Stimulated activated CD4-positive, alpha-beta T cell treated with anti-CD3 and anti-CD28 coated beads, Interleukin-4, amount 100 ng/mL, for 48 hours (primary cell): ENCODE measurements around the gene NSF.

Experiments
- DNase-seq, 2 donors: peaks; one replicate each; pipeline ENCODE4 v3.0.0-alpha.2; 2020; ENCODE audit warnings: low read depth in 2 of 2

The NSF gene

DNA sequence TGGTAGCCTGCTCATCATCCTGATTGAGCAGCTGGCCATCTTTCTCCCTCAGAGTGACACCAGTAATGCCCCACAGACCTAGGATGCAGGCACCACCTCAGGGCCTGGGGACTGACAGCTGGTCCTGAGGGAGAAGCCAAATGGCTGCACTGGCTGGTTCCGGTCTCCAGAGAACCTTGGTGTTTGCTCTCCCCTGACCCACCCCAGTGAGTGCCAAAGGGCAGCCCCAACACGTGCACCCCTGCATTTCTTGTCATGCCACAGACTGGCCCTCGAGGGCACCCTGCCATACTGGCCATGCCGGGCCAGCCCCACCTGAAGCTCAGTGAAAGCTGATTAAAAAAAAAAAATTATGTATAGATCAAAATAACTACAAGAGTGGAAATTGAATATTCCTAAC, 127.5 kb downstream of the NSF start:
- no peak for DNase-seq

DNA sequence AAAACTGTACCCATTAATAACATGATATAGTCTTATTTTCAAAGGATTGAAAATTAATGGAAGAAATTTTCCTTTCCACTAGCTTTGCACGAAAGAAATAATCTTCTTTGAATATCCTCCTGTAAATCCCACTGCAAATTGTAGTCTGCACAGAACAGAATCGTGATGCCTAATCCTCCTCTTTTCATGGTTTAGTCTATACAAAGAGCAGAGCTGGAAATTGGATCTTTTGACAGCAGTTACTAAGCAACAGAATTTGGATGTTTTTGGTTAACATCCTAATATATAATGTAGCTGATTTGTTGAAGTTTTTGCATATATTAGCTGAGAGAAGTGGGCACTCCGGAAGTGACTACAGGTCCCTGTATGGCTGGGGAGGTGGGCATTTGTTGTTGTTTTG, 129.4 kb downstream of the NSF start:
- no peak for DNase-seq

DNA sequence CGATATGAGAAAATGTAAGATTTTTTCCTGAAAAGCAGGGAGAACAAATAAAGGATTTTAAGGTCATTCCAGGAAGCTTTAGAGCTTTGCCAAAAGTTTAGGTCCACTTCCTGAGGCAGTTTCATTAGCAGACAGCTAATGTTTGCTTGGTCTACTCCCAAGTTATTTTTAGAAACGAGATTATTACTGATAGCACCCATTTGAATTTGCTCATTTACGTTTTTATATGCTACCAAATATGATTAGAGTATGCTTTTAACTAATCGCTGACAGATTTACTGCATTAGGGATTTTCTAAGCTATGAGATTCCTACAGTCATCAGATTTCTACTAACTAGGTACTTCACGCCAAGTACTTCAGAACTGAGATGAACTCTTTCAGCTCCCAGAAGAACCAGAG, 129.9 kb downstream of the NSF start:
- DNase-seq, result no peak

DNA sequence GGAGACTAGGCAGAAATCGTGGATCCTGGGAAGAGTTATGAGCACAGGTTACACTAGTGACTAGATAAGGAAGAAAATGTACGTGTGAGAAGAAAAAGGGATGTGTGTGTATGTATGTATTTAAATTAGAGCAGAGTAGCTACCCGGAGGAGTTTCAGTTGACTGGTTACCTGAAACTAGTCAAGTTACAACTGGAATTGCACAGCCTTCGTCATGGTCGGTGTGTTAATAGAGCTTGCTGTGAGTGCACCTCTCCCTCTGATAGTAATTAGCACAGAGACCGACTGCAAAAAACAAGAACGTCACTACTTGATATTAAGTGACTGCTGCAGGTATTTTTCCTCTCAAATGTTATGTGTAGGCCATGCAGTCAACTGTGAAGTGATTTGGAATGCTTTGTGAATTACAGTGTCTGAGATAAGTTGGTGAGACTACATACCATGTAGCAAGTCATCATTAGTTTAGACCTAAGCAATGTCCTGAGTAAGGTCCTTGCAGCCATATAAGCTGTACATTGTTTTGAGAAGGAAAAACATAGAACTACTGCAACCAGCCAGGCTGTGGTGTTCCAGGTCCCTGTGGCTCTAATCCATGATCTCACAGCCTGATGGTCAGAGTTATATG, 132.3 kb downstream of the NSF start:
- DNase-seq, result no peak

DNA sequence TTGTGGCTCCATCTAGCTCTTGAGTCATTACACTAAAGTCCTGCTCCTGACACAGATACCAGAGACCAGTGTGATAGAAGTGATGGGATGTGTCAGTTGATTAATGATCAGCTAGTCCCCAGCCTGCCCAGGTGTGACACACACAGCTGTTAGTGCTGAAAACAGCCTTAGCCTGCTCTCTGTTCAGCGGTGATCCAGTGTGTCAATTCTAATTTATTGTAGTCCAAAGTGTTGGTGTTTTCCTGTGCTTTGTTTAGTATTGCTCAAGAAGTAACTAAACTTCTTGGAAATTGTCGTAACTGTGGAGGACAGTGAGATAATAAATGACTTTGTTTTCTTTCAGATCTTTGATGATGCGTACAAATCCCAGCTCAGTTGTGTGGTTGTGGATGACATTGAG, 135.7 kb downstream of the NSF start:
- DNase-seq, result no peak

DNA sequence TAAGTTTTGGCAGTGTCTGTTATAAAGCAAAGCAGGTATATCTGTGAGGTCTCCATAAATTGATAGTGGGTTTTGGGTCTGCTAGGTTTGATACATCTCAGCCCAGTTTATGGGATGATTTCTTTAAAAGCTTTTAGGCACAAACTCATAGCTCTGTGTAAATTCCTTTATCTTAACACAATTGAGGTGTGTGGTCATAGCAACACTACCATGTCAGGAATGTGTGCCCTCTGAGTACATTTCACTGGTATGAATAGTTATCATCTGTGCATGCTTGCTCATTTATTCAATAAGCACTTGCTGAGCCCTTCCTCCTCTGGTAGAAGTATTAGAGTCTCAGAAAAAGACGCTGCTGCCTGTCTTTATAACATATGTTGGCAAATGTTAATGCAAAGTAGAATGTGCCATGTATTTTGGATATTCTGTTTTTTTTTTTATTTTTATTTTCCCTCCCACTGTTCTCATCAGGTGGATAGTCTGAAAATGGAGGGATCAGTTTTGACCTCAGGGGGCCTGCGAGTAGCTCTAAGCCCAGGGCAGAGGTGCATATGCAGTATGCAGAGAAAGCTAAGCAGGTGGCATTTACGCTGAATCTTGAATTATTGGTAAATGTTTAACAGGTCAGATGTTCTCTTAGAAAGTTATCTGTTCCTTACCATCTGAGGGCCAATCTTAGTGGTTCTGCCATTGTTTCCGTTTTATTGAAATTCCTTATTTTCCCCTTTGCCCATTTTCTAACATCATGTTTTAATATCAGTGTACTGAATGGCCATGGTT, 137.3 kb downstream of the NSF start:
- DNase-seq, result no peak

DNA sequence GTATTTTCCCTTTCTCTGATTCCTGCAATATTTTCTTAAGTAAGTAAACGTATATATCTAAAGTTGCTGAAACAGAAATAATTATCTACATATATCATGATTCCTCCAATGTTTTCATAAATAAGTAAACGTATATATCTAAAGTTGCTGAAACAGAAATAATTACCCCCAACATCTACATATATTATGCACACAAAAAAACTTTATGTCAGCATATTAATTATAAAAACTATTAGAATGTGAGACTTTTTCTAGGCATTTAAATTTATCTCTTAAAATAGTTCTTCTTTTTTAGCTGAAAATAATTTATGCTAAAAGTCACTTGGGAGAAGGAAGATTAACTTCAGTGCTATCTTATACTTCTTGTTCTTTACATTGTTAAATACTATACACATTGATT, 139.6 kb downstream of the NSF start:
- no peak for DNase-seq

DNA sequence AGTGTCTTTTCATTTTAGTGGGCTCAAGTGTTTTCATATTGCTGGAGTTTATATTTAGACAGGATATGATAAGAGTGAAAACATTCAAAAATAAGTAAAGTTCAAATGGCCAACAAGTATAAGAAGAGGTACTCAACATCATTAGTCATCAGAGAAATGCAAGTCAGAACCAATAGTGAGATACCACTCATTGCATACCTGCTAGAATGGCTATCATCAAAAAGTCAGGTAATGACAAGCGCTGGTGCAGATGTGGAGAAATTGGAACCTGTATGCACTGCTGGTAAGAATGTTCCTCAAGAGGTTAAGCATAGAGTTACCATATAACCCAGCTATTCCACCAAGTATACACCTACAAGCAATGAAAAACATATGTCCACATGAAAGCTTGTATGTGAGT, 140.2 kb downstream of the NSF start:
- DNase-seq, result no peak

DNA sequence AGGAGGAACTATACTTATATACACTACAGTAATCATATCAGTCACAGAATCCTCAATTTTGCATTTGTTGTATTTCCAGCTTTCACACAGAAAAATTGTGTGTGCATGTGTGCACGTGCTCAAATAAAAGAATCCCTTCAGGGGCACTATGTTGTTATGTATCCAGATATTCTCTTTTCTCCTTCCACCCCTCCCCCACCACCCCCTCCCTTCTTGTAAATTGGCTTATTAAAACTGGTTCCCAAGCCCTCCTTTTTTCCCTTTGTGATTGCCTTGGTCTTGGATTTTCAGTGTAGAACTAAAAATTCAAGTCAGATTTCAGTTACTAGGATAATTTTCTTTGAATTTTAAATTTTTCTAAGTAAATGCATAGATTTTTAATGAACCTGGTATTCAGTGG, 141.7 kb downstream of the NSF start:
- no peak for DNase-seq

DNA sequence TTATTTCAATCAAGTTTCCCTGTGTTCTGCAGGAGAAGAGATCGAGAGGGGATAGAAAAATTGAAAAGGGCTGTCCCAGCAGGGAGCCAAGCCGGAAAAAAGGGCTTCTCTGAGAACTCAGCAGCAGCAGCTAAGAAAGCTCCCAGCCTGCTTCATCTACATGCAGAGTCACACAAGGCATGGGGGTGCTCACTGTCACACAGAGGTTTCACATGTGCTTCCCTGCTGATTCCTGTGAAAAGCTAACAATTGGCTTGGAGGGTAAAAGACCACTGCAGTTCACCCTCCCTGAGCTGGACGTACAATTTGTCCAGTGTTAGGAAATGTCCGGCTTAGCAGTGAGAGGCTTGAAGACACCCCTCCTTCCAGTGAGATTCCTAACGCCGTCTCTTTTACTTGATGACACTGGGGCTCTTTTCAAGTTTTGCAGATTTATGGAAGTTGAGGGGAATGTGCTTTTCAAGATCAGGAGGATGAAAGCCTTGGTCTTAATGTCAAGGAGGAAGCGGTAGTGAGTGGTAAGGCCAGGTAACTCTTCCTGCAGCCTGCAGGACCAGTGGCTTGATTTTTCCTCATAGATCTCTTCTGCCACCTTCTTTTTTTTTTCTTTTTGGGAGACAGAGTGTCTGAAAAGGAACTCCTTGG, 142.4 kb downstream of the NSF start:
- no peak for DNase-seq

DNA sequence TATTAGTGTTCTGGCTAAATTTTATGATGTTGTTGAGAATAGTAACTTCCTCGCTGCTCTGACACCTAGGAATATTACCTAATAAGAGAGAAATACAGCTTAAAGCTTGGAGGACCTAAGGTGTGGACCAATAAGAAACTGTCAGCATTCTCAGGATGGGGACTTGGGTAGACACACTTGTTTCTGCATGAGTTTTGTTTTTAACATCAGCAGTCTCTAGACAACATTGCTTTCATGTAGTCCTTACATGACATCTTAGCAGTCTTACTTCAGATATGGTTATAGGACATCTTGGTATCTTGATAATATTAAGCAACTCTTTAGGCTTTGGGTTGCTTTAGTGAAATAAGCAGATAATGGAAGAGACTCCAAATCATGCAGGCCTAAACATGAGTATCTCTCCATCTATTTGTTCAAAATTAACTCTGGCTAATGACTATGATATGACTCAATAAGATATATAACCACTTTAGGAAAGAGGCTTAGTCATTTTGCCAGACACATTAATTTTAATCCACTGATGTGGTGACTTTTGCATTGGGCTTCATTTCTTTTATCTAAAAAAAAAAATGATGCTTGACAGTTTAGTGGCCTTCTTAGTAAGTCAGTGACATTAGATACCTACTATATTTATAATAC, 143.5 kb downstream of the NSF start:
- no peak for DNase-seq

DNA sequence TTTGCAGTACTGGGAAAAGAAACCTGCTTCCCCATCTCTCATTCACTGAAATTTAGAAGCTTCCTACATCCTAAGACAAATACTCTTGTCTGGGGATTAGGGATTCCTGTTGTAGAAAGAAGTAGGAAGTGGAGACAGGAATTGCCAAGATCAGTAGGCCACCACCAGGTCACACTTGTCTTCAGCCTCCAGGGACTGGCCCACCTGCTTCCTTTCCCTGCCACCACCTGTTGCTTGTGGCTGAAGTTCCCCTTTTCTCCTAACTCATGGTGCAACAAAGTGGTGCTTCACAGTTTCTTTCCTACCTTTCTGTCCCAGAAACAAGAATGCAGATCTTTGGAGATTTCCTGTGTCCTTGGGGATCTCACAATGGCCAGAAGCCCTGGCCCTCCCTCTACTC, 145.6 kb downstream of the NSF start:
- DNase-seq, result no peak

DNA sequence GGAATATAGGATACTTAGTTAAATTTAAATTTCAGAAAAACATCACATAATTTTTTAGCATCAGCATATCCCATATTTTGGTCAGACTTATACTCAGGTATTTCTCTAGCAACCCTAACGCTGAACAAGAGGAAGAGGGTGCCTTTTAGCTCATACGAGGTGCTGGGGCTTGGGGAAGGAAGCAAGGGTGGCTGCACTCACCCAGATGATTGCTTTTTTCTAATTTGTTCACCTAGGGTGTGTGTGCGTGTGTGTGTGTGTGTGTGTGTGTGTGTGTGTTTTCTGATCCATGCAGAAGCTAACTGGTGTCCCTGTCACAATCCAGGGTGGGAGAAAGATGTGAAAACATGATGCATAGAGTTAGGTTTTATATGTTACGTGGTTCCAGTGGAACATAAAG, 146.9 kb downstream of the NSF start:
- no peak for DNase-seq

DNA sequence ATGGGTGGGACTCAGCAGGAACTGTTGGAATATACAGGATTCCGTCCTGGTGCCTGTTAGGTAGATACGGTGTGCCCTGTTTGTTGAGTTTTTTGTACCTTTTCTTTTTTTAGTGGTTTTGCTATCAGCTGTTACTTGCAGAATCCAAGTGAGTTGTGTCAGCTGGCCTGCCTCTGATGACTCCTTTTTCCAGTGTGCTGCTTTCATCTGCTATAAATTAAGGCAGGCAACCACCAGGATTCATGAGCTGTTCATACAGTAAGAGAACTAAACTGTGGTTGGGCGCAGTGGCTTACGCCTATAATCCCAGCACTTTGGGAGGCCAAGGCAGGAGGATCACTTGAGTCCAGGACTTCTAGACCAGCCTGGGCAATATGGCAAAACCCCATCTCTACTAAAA, 148.1 kb downstream of the NSF start:
- DNase-seq, result no peak

DNA sequence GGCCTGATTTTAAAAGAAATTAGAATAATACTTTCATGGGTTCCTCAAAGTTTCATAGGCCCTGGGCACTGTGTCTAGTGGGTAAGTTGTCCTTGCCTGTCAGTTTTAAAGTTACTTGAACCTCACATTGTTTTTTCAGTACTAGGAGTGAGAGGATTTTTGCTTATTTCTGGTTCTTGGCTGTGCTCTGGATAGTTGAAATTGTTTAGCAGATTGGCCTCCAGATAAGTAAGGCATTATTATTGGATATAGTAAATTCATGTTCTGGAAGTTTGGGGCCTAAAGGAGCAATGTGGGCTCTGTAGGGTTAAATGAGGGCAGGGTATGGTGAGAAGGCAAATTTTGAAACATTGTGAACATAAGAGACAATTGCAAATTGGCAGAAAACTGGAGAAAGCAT, 149.5 kb downstream of the NSF start:
- no peak for DNase-seq

DNA sequence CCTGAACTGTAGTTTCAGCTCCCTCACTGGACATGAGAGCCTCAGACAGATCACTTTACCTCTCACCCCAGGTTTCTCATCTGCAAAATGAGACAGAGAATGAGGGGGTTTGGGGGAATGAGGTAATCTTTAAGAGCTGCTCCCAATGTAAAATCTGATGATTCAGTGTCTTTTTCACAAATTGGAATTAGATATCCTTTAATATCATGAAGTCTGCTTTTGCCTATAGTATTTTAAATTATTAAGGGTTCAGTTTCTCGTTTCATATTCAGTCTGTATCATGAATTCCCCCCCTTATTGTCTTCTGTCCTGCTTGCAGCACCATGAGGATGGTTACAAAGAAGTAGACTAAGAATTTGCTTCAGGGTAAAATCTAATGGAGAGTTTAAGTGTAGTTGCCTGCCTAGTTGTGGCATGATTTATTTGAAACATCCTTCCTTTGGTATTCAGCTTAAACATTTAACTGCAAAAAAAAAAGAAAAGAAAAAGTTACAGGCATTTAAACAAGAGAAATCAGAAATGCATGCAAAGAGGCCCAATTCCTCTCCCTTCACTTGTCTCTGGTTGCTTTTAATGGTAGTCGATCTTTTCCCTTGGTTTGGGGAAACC, 150.8 kb downstream of the NSF start:
- no peak for DNase-seq

DNA sequence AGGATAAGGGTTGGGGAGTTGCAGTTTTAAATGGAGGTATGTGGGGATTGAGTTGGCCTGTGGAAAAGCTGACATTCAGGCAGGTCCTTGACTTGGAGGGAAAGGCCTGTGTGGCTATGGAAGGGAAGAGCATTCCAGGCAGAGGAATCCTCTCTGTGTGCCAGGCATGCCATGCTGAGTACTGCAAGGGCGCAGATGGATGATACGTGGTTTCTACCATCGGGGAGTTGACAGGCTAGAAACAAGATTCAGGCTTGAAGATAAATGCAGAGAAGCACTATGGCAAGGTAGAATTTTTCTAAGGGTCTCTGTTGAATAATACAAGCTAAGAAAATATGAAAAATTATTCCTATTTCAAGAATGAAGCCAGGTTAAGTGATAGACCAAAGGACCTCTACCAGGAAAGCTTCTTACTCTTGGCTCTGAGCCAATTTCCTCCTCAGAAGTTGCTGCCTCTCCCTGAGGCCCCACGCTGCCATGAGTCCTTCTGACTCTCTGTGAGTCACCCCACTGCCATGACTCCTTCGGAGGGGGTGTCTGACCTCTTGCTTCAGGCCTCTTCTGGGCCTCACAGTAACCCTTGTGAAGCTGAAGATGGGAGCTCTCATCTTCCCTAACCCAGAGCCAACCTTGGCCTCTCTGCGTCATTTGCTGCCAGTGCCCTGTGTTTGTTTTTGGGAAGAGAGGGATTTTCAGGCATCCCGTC, 152.2 kb downstream of the NSF start:
- DNase-seq, result no peak

DNA sequence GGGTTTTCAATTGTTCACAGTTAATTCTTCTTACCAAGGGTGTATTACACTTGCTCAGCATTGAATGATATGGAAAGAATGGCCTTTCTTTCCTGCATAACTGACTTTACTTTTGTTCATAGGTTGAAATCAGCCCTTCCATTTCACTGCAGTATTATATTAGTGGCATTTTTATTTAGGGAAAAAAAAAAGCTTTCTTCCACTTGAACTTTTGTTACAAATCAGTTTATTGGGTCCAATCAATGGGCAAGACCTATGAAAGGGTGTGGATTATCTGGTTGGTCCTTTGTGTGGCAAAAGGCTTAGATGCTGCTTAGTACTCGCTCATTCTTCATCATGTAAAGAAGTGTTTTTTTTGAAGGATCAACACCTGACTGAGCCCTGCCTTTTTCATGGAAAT, 154.0 kb downstream of the NSF start:
- no peak for DNase-seq

DNA sequence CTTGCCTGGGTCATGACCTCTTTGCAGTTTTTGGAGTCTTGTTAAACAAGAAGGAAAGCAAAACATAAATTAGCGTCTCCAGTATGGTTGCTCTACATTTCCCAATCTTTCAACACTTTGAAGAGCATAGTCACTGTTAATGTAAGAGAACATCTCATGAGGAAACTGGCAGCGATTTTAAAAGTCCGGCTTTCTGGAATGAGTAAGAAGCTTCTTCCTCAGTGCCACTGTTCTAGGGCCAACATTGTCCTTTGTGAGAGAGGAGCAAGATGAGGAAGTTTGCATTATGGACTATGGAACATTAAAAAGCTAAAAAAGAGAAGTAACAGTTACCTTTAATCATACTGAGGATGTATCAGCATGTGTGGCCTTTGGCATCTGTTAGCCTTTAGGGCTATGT, 154.9 kb downstream of the NSF start:
- no peak for DNase-seq

DNA sequence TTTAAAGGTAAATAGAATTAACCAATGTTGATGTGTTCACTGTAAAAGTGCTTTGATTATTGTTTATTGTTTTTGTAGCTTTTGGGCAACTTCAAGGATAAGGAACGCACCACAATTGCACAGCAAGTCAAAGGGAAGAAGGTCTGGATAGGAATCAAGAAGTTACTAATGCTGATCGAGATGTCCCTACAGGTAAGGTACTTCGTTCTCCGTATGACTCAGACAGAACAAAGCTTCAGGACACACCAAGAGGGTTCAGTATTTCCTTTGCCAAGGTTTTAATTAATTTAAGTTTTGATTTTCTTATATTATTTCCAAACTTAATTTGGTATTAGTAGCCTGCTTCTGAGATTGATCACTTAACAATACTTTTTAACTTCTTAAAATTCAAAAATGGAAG, 161.0 kb downstream of the NSF start:
- DNase-seq, result no peak

DNA sequence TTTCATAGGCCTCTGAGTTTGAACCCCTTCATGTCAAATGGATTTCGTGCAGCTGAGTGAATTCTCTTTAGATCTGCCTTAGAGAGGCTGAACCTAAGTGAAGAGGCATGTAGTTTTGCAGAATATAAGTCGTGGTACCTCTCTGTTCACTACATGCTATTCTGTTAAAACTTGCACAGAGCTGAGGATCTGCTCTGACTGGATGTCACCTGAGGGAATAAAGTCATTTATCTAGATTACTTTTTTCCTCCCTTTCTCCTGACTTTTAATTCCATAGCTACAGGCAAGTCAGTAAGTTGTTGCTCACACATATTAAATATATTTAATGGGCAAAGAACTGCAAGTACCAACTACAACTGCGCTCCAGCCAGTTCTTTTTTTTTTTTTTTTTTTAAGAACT, 163.3 kb downstream of the NSF start:
- DNase-seq, result no peak
